HCT116 (cell line): Measurements from ENCODE around the gene FKBP5. TPM values are rescaled to one million over a fixed set of nuclear protein-coding genes. Genes with fewer than 3 reads are reported as not detected.

ENCODE experiments used
- ATAC-seq: fragments of 200-7000 bp; cut with Tn5 transposase; 2 replicates; pipeline ENCODE4 v1.9.1; 2020; ENCODE audit warnings: mild to moderate bottlenecking, moderate library complexity
- BruUV-seq: library from RNA; stranded (reverse); fragments of 400-500 nt; replicated peaks from 2 replicates; lab custom pipeline; 2021; lab: Mats Ljungman, UMichigan
- CTCF ChIA-PET: fragments of 300-600 bp; sonication (Branson Sonifier 250); formaldehyde crosslinking; loops from one replicate; lab custom pipeline; 2021; ENCODE audit warnings: antibody characterized with exemption; lab: Charles Lee
- POLR2A ChIA-PET: fragments of 300-600, 350-600 bp; sonication (Branson Sonifier 250); formaldehyde crosslinking; loops from one replicate; lab custom pipeline; 2021; ENCODE audit warnings: antibody characterized with exemption; lab: Charles Lee
- RAD21 ChIA-PET, 2 experiments: fragments of 300-600 bp; sonication (Branson Sonifier 250); formaldehyde crosslinking; loops; one replicate each; lab custom pipeline; 2023; ENCODE audit warnings: low total read pairs in 2 of 2; ENCODE audit not compliant: uncharacterized antibody in 2 of 2, unreplicated experiment in 2 of 2, low non-redundant PET in 1 of 2; lab: Charles Lee
- DNase-seq: peaks from one replicate; pipeline ENCODE4 v3.0.0-alpha.2; 2010; ENCODE audit warnings: low read depth, low spot score
- H2AFZ ChIP-seq: fragments of 200-600 bp; shearing (Covaris generic), sonication (generic); 2 replicates; pipeline ENCODE4 v1.6.1; 2017; ENCODE audit warnings: low read depth, mixed run types, mixed read lengths, antibody characterized with exemption, low read length; ENCODE audit not compliant: poor library complexity, severe bottlenecking
- H3K27ac ChIP-seq: 2 replicates; pipeline ENCODE4 v1.5.1; 2012; ENCODE audit warnings: low read depth, low read length
- H3K27me3 ChIP-seq: fragments of 200-600 bp; sonication (generic); 2 replicates; pipeline ENCODE4 v1.6.1; 2016; ENCODE audit warnings: mixed run types, low read length, mixed read lengths; ENCODE audit not compliant: insufficient read depth
- H3K36me3 ChIP-seq, 2 experiments: fragments of 200-500 bp in 1 of 2; fragments of 200-600 bp in 1 of 2; sonication (Bioruptor generic) in 1 of 2; sonication (generic) in 1 of 2; 2 replicates each; pipeline versions ENCODE4 v1.5.1 to v1.6.1; 2014 to 2016; ENCODE audit warnings: low read length in 2 of 2, inconsistent platforms in 1 of 2, mixed read lengths in 1 of 2, mixed run types in 1 of 2; ENCODE audit not compliant: insufficient read depth in 2 of 2, control insufficient read depth in 1 of 2
- H3K4me1 ChIP-seq, 2 experiments: fragments of 200-600 bp in 1 of 2; sonication (generic) in 1 of 2; 2 replicates each; pipeline versions ENCODE4 v1.5.1 to v1.6.1; 2012 to 2017; ENCODE audit warnings: low read length in 2 of 2, inconsistent platforms in 1 of 2, mild to moderate bottlenecking in 1 of 2, mixed read lengths in 1 of 2, mixed run types in 1 of 2, moderate library complexity in 1 of 2; ENCODE audit not compliant: insufficient read depth in 2 of 2, control insufficient read depth in 1 of 2
- H3K4me2 ChIP-seq: fragments of 200-600 bp; sonication (generic); 2 replicates; pipeline ENCODE4 v1.6.1; 2017; ENCODE audit warnings: mixed run types, low read length, mixed read lengths
- H3K4me3 ChIP-seq, 2 experiments: fragments of 200-600 bp in 1 of 2; sonication (generic) in 1 of 2; replicated peaks in 1 of 2; 2 replicates each; pipeline ENCODE4 v1.5.1; 2011 to 2016; ENCODE audit warnings: low read length in 2 of 2, control low read depth in 1 of 2, low read depth in 1 of 2, mild to moderate bottlenecking in 1 of 2, mixed read lengths in 1 of 2, mixed run types in 1 of 2
- H3K79me2 ChIP-seq: fragments of 200-600 bp; sonication (generic); 2 replicates; pipeline ENCODE4 v1.6.1; 2017; ENCODE audit warnings: mild to moderate bottlenecking, mixed run types, low read length, moderate library complexity, mixed read lengths; ENCODE audit not compliant: insufficient read depth
- H3K9ac ChIP-seq: fragments of 200-600 bp; sonication (generic); 2 replicates; pipeline ENCODE4 v1.6.1; 2016; ENCODE audit warnings: low read length, mixed read lengths
- H3K9me2 ChIP-seq: fragments of 200-600 bp; sonication (generic), shearing (Covaris generic); 2 replicates; pipeline ENCODE4 v1.6.1; 2017; ENCODE audit warnings: mixed run types, mild to moderate bottlenecking, moderate library complexity; ENCODE audit not compliant: insufficient read depth
- H3K9me3 ChIP-seq, 2 experiments: fragments of 200-500 bp in 1 of 2; fragments of 200-600 bp in 1 of 2; sonication (Bioruptor generic) in 1 of 2; sonication (generic) in 1 of 2; 2 replicates each; pipeline ENCODE4 v1.6.1; 2014 to 2017; ENCODE audit warnings: low read length in 2 of 2, mixed read lengths in 2 of 2, inconsistent platforms in 1 of 2, low read depth in 1 of 2, mild to moderate bottlenecking in 1 of 2, mixed run types in 1 of 2, moderate library complexity in 1 of 2; ENCODE audit not compliant: control insufficient read depth in 1 of 2, insufficient read depth in 1 of 2
- H4K20me1 ChIP-seq: fragments of 200-600 bp; sonication (generic), shearing (Covaris generic); 2 replicates; pipeline ENCODE4 v1.6.1; 2017; ENCODE audit warnings: mixed run types, mild to moderate bottlenecking, moderate library complexity; ENCODE audit not compliant: insufficient read depth
- ELF1 ChIP-seq: IDR thresholded peaks from 2 replicates; pipeline ENCODE4 v1.6.1; 2012; ENCODE audit warnings: low read depth, borderline replicate concordance
- EZH2phosphoT487 ChIP-seq: fragments of 200-600 bp; IDR thresholded peaks from 2 replicates; pipeline ENCODE4 v1.6.1; 2018; ENCODE audit warnings: antibody characterized with exemption, borderline replicate concordance
- FOSL1 ChIP-seq: IDR thresholded peaks from 2 replicates; pipeline ENCODE4 v1.6.1; 2012; ENCODE audit warnings: low read depth
- REST ChIP-seq: IDR thresholded peaks from 2 replicates; pipeline ENCODE4 v1.6.1; 2012; ENCODE audit warnings: low read depth
- SP1 ChIP-seq: IDR thresholded peaks from 2 replicates; pipeline ENCODE4 v1.6.1; 2012; ENCODE audit warnings: low read depth
- YY1 ChIP-seq: IDR thresholded peaks from 2 replicates; pipeline ENCODE4 v1.6.1; 2011; ENCODE audit warnings: low read length, low read depth, moderate library complexity, mild to moderate bottlenecking; ENCODE audit not compliant: insufficient replicate concordance; ENCODE audit errors: extremely low read depth
- ZBTB33 ChIP-seq: IDR thresholded peaks from 2 replicates; pipeline ENCODE4 v1.6.1; 2011; ENCODE audit warnings: mild to moderate bottlenecking, low read length, moderate library complexity; ENCODE audit not compliant: insufficient replicate concordance; ENCODE audit errors: extremely low read depth
- ZNF274 ChIP-seq: fragments of 200-500 bp; sonication (Bioruptor generic); IDR thresholded peaks from 2 replicates; pipeline ENCODE4 v1.6.1; 2014; ENCODE audit warnings: mild to moderate bottlenecking, low read depth, low read length, inconsistent platforms
- intact Hi-C: fragments of 100-400 bp; cut with micrococcal nuclease; formaldehyde crosslinking; loops from 2 replicates; pipeline ENCODE4 v1.10.0; 2022
- total RNA-seq: library from RNA; stranded (reverse); gene quantifications from one replicate; pipeline ENCODE4 v1.2.1, GENCODE V29; 2021; ENCODE audit not compliant: unreplicated experiment

Gene FKBP5
- total RNA-seq, 1 experiment from 2014 or later, result 50.3 TPM

GRCh38 chr6:35566794-35567193 lies 121.9 kb downstream of the FKBP5 start:
- BruUV-seq, result no TSS peak
- intact Hi-C loops, result no loop called here
- POLR2A ChIA-PET, result no interaction called here

More at GRCh38 chr6:35566794-35567193, 121.9 kb downstream of the FKBP5 start:
- Histone ChIP-seq H3K4me2 (no peak overlapping the region), H3K36me3 (no peaks in the 10 kb centered on the region), H3K9me2 (no peaks in the 10 kb centered on the region), H3K27me3 (0 out of 2 replicates have a peak, but pooled peaks cover 17% of the 10 kb centered on the region), H3K9me3 (no peaks in the 10 kb centered on the region), H3K79me2 (no peaks in the 10 kb centered on the region), H3K4me3 (no peak overlapping the region), H4K20me1 (no peaks in the 10 kb centered on the region), H3K4me1 (no peaks in the 10 kb centered on the region), H3K27ac (no peak overlapping the region), H3K9ac (no peak overlapping the region), H2AFZ (no peak overlapping the region)
- TF ChIP-seq ELF1 (no peak), SP1 (no peak), ZNF274 (no peak), YY1 (no peak), EZH2phosphoT487 (no peak), FOSL1 (no peak), ZBTB33 (no peak), REST (no peak)
- RAD21 ChIA-PET, result no interaction called here
- CTCF ChIA-PET, result interaction anchor here (1.8 kb wide), 1 partner anchor 170 kb away, joined by 5 read pairs; the partner anchor contains the start of gene ARMC12
- no peak for ATAC-seq
- DNase-seq, result no peak
